DND-41 (cell line): ENCODE measurements around the gene SIRPA.

Source experiments
- ATAC-seq: fragments of 200-7000 bp; cut with Tn5 transposase; 3 replicates; pipeline ENCODE4 v1.9.1; 2021; ENCODE audit warnings: low read depth; ENCODE audit not compliant: insufficient read depth
- DNase-seq: peaks from one replicate; pipeline ENCODE4 v3.0.0-alpha.2; 2020
- H2AFZ ChIP-seq: 2 replicates; pipeline ENCODE4 v1.6.0; 2012; ENCODE audit warnings: low read depth, low read length
- H3K27ac ChIP-seq: 2 replicates; pipeline ENCODE4 v1.5.1; 2012; ENCODE audit warnings: low read length, inconsistent platforms
- H3K27me3 ChIP-seq: fragments of 200-600 bp; sonication (generic); 2 replicates; pipeline ENCODE4 v1.6.0; 2012; ENCODE audit warnings: low read length, mild to moderate bottlenecking, inconsistent platforms; ENCODE audit not compliant: insufficient read depth, poor library complexity
- H3K36me3 ChIP-seq: 2 replicates; pipeline ENCODE4 v1.5.1; 2012; ENCODE audit warnings: low read length, inconsistent platforms; ENCODE audit not compliant: insufficient read depth
- H3K4me1 ChIP-seq: 2 replicates; pipeline ENCODE4 v1.5.1; 2012; ENCODE audit warnings: mild to moderate bottlenecking, low read length; ENCODE audit not compliant: insufficient read depth
- H3K4me2 ChIP-seq: 2 replicates; pipeline ENCODE4 v1.6.0; 2012; ENCODE audit warnings: mild to moderate bottlenecking, moderate library complexity, low read length, inconsistent platforms; ENCODE audit not compliant: insufficient read depth
- H3K4me3 ChIP-seq, 2 experiments: fragments of 200-600 bp in 1 of 2; shearing (Covaris generic) in 1 of 2; 2 replicates each; pipeline ENCODE4 v1.5.1; 2012 to 2016; ENCODE audit warnings: inconsistent platforms in 2 of 2, low read length in 2 of 2, mild to moderate bottlenecking in 2 of 2, low read depth in 1 of 2, moderate library complexity in 1 of 2
- H3K79me2 ChIP-seq: 2 replicates; pipeline ENCODE4 v1.6.0; 2012; ENCODE audit warnings: low read length, inconsistent platforms; ENCODE audit not compliant: insufficient read depth
- H3K9ac ChIP-seq: 2 replicates; pipeline ENCODE4 v1.6.0; 2012; ENCODE audit warnings: low read depth, mild to moderate bottlenecking, inconsistent platforms, low read length, moderate library complexity
- H3K9me3 ChIP-seq: 2 replicates; pipeline ENCODE4 v1.5.1; 2012; ENCODE audit warnings: low read length, moderate library complexity, mild to moderate bottlenecking, inconsistent platforms; ENCODE audit not compliant: insufficient read depth, severe bottlenecking
- H4K20me1 ChIP-seq: 2 replicates; pipeline ENCODE4 v1.6.0; 2012; ENCODE audit warnings: low read length; ENCODE audit not compliant: insufficient read depth
- CTCF ChIP-seq: IDR thresholded peaks from 2 replicates; pipeline ENCODE4 v1.5.1; 2012; ENCODE audit warnings: borderline replicate concordance, low read length, moderate library complexity, mild to moderate bottlenecking; ENCODE audit not compliant: poor library complexity, severe bottlenecking; ENCODE audit errors: extremely low read depth
- EZH2 ChIP-seq: IDR thresholded peaks from 3 replicates; pipeline ENCODE4 v1.6.1; 2012; ENCODE audit warnings: borderline replicate concordance, low read depth, mild to moderate bottlenecking, moderate library complexity, low read length, inconsistent platforms; ENCODE audit not compliant: severe bottlenecking

The SIRPA gene

DNA sequence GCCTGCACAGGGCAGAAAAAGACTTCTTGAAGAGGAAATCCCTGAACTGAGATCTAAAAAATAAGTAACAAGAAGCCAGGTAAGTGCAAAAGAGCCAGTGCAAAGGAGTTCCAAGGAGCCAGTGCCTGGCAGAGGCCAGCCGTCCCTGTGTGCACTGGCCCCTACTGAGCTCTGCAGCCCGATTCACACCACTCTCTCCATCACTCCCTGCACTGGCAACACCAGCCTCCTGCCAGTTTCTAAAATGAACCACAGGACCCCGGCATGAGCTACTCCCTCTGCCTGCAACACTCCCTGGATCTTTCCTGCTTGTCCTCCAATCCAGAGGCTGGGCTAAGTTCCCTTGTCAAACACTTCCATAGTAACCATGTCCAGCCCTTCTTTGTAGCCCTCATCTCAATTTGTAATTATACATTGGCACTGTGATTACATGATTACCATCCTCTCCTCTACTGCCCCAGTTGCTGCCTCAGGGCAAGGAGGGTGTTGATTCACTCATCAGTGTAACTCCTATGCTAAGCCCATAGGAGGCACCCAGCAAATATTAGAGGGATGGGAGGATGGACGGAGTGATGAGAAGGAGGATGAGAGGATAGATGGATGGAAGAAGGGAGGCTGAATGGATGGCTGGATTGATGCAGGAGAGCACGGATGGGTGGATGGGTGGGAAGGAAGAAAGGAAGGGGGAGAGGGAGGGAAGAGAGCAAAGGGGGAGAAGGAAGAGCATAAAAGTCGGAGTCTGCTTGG, 49.3 kb downstream of the SIRPA start:
- ATAC-seq (no peak), DNase-seq (no peak)
- H3K79me2 ChIP-seq = no peaks in the 10 kb centered on the region
- H3K27ac ChIP-seq = no peak overlapping the region
- H3K9ac ChIP-seq = no peak overlapping the region
- H2AFZ ChIP-seq = no peak overlapping the region
- no peak overlapping the region for H3K4me3 ChIP-seq
- H3K9me3 ChIP-seq = no peaks in the 10 kb centered on the region
- peaks cover 41% of the 10 kb centered on the region for H3K27me3 ChIP-seq
- H3K4me2 ChIP-seq = no peak overlapping the region
- no peaks in the 10 kb centered on the region for H3K4me1 ChIP-seq
- H4K20me1 ChIP-seq = no peaks in the 10 kb centered on the region
- H3K36me3 ChIP-seq = no peaks in the 10 kb centered on the region
- TF ChIP-seq EZH2 = no peak
- TF ChIP-seq CTCF = no peak

DNA sequence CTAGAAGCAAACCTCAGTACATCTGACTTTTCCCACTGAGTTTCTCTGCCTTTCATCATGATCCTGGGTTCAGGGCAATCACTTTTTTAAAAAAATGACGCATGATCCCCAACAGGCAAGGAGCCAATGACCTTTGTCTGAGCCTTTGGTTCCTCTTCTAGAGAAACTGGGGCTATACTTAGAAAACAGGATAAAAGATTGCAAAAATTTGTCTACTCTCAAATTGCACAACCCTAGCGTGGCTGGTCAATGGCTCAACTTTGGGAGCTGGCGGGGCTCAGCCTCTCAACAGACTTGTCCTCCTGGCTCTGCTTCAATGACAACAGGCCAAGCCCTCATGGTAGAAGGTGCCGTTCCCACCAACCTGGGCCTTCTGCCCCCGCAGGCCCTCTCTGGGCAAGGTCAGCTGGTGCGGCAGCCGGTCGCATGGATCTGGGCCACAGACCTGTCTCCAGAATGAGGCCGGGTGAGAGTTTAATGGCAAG, 50.0 kb downstream of the SIRPA start:
- H3K4me1 ChIP-seq = no peaks in the 10 kb centered on the region
- no peak overlapping the region for H3K4me3 ChIP-seq
- H3K27ac ChIP-seq = no peak overlapping the region
- DNase-seq = no peak
- H3K79me2 ChIP-seq = no peaks in the 10 kb centered on the region
- no peak overlapping the region for H3K4me2 ChIP-seq
- no peak overlapping the region for H2AFZ ChIP-seq
- H3K27me3 ChIP-seq = peaks cover 39% of the 10 kb centered on the region
- H3K9me3 ChIP-seq = no peaks in the 10 kb centered on the region
- no peak overlapping the region for H3K9ac ChIP-seq
- no peaks in the 10 kb centered on the region for H4K20me1 ChIP-seq
- no peaks in the 10 kb centered on the region for H3K36me3 ChIP-seq
- ATAC-seq = no peak
- TF ChIP-seq CTCF (no peak), EZH2 (no peak)

- DNase-seq = no peak
- Histone ChIP-seq H3K4me1 (no peaks in the 10 kb centered on the region), H2AFZ (no peak overlapping the region), H3K9me3 (no peaks in the 10 kb centered on the region), H3K9ac (no peak overlapping the region), H4K20me1 (no peaks in the 10 kb centered on the region), H3K79me2 (no peaks in the 10 kb centered on the region), H3K27ac (no peak overlapping the region), H3K4me2 (no peak overlapping the region), H3K4me3 (no peak overlapping the region), H3K27me3 (peaks cover 39% of the 10 kb centered on the region), H3K36me3 (no peaks in the 10 kb centered on the region)
- no peak for ATAC-seq
- TF ChIP-seq CTCF (no peak), EZH2 (no peak)
Measured at GRCh38 chr20:1945660-1946059, 50.5 kb downstream of the SIRPA start.
